ENCODE measurements around the gene CCDC33.

GRCh38 chr15:74318376-74319137 lies 82.4 kb downstream of the CCDC33 start:
- TF ChIP-seq CTCF (conservative IDR thresholded peaks at IDR 0.05; ENCODE audit: low read depth in 2 of 2) (no peak), EZH2 (IDR thresholded peaks at IDR 0.05; ENCODE audit: low read depth, unreplicated experiment) (no peak), POLR2AphosphoS5 (IDR thresholded peaks at IDR 0.05; ENCODE audit: low read depth) (no peak), REST (IDR thresholded peaks at IDR 0.05; ENCODE audit: unreplicated experiment) (no peak), CREB1 (CRISPR knock-in tag; IDR thresholded peaks at IDR 0.05; ENCODE audit: low read depth) (no peak), EZH2phosphoT487 (IDR thresholded peaks at IDR 0.05; ENCODE audit: unreplicated experiment) (no peak), NANOG (IDR thresholded peaks at IDR 0.05; ENCODE audit: borderline replicate concordance) (no peak), STAT1 (IDR thresholded peaks at IDR 0.05; ENCODE audit: unreplicated experiment) (no peak), JUNB (IDR thresholded peaks at IDR 0.05; ENCODE audit: unreplicated experiment) (no peak), ZNF331 (CRISPR knock-in tag; IDR thresholded peaks at IDR 0.05; ENCODE audit: low read depth) (no peak), ZNF462 (CRISPR knock-in tag; IDR thresholded peaks at IDR 0.05) (no peak)
- TF ChIP-seq, protein P1, sequence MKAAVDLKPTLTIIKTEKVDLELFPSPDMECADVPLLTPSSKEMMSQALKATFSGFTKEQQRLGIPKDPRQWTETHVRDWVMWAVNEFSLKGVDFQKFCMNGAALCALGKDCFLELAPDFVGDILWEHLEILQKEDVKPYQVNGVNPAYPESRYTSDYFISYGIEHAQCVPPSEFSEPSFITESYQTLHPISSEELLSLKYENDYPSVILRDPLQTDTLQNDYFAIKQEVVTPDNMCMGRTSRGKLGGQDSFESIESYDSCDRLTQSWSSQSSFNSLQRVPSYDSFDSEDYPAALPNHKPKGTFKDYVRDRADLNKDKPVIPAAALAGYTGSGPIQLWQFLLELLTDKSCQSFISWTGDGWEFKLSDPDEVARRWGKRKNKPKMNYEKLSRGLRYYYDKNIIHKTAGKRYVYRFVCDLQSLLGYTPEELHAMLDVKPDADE (IDR thresholded peaks at IDR 0.05), result no peak

Data from GM23338 (cell line).